GM12878 (cell line): ENCODE results near the gene NTN1. TPM values are rescaled to one million over a fixed set of nuclear protein-coding genes. Genes with fewer than 3 reads are reported as not detected.

Experiments
- ATAC-seq: fragments of 200-7000 bp; cut with Tn5 transposase; 3 replicates; pipeline ENCODE4 v1.9.1; 2020; ENCODE audit warnings: mild to moderate bottlenecking, moderate library complexity
- BruUV-seq: library from RNA; stranded (reverse); fragments of 400-500 nt; replicated peaks from 2 replicates; lab custom pipeline; 2021; lab: Mats Ljungman, UMichigan
- CTCF ChIA-PET: fragments of 300-600 bp; sonication (Branson Sonifier 250); formaldehyde crosslinking; extraction: SDS; loops from one replicate; lab custom pipeline; 2021; ENCODE audit warnings: inconsistent platforms; lab: Yijun Ruan, JAX
- POLR2A ChIA-PET: fragments of 350-600 bp; formaldehyde crosslinking; extraction: SDS; loops from one replicate; lab custom pipeline; 2021; ENCODE audit warnings: inconsistent platforms; lab: Charles Lee
- RAD21 ChIA-PET: fragments of 300-600 bp; sonication (Branson Sonifier 250); formaldehyde crosslinking; loops from one replicate; lab custom pipeline; 2023; ENCODE audit warnings: antibody characterized with exemption; ENCODE audit not compliant: unreplicated experiment; lab: Charles Lee
- SMC1A ChIA-PET: fragments of 300-600 bp; sonication (Branson Sonifier 250); formaldehyde crosslinking; loops from one replicate; lab custom pipeline; 2023; ENCODE audit not compliant: unreplicated experiment, uncharacterized antibody; lab: Charles Lee
- DNase-seq: peaks from one replicate; pipeline ENCODE4 v3.0.0-alpha.2; 2011; ENCODE audit warnings: low read depth, low spot score
- FAIRE-seq: peaks from 3 replicates; lab custom pipeline; 2011; peaks lifted over from hg19 to GRCh38; lab: Jason Lieb, UNC
- H2AFZ ChIP-seq: 2 replicates; pipeline ENCODE4 v1.6.0; 2011; ENCODE audit warnings: low read depth, low read length, control low read depth; ENCODE audit not compliant: control insufficient read depth
- H3K27ac ChIP-seq: 2 replicates; pipeline ENCODE4 v1.5.1; 2011; ENCODE audit warnings: control low read depth; ENCODE audit not compliant: control insufficient read depth, insufficient read depth
- H3K27me3 ChIP-seq, 2 experiments: replicated peaks in 1 of 2; 2 replicates each; pipeline versions ENCODE4 v1.6.0 to v1.6.1; 2011; ENCODE audit warnings: low read length in 1 of 2; ENCODE audit not compliant: control insufficient read depth in 2 of 2, insufficient read depth in 2 of 2
- H3K36me3 ChIP-seq, 2 experiments: 2 replicates each; pipeline ENCODE4 v1.5.1; 2011; ENCODE audit warnings: low read length in 1 of 2; ENCODE audit not compliant: control insufficient read depth in 2 of 2, insufficient read depth in 2 of 2
- H3K4me1 ChIP-seq: 2 replicates; pipeline ENCODE4 v1.6.1; 2011; ENCODE audit warnings: mild to moderate bottlenecking, low read length, moderate library complexity, mixed read lengths; ENCODE audit not compliant: control insufficient read depth, insufficient read depth
- H3K4me2 ChIP-seq: 2 replicates; pipeline ENCODE4 v1.6.0; 2011; ENCODE audit warnings: control low read depth; ENCODE audit not compliant: control insufficient read depth, insufficient read depth
- H3K4me3 ChIP-seq: fragments of 200-600 bp; sonication (generic); 2 replicates; pipeline ENCODE4 v1.5.1; 2016
- H3K79me2 ChIP-seq: 2 replicates; pipeline ENCODE4 v1.6.0; 2011; ENCODE audit warnings: low read length; ENCODE audit not compliant: control insufficient read depth, insufficient read depth
- H3K9ac ChIP-seq: 2 replicates; pipeline ENCODE4 v1.8.0; 2011; ENCODE audit warnings: low read length, control low read depth, mixed read lengths; ENCODE audit not compliant: control insufficient read depth, insufficient read depth
- H3K9me3 ChIP-seq: replicated peaks from 3 replicates; pipeline ENCODE4 v1.5.1; 2011; ENCODE audit warnings: mild to moderate bottlenecking, low read length; ENCODE audit not compliant: control insufficient read depth, insufficient read depth
- H4K20me1 ChIP-seq: 2 replicates; pipeline ENCODE4 v1.6.0; 2011; ENCODE audit not compliant: control insufficient read depth, insufficient read depth
- CHD1 ChIP-seq: IDR thresholded peaks from 2 replicates; pipeline ENCODE4 v1.6.1; 2012; ENCODE audit warnings: low read depth, low read length, improper control_type of control experiment
- CREB1 ChIP-seq: IDR thresholded peaks from 2 replicates; pipeline ENCODE4 v1.6.1; 2012; ENCODE audit warnings: low read depth, mild to moderate bottlenecking, inconsistent platforms
- HDGF ChIP-seq: fragments of 450-650 bp; IDR thresholded peaks from 2 replicates; pipeline ENCODE4 v1.6.1; 2016; ENCODE audit warnings: antibody characterized with exemption
- MTA2 ChIP-seq: fragments of 450-650 bp; IDR thresholded peaks from 2 replicates; pipeline ENCODE4 v1.6.1; 2016; ENCODE audit warnings: low read depth, mild to moderate bottlenecking, moderate library complexity
- NBN ChIP-seq: fragments of 450-650 bp; IDR thresholded peaks from 2 replicates; pipeline ENCODE4 v1.6.1; 2016
- NFYB ChIP-seq: IDR thresholded peaks from 2 replicates; pipeline ENCODE4 v1.6.1; 2011; ENCODE audit warnings: low read depth, mild to moderate bottlenecking, low read length, improper control_type of control experiment, moderate library complexity; ENCODE audit not compliant: insufficient read depth
- PML ChIP-seq: IDR thresholded peaks from 2 replicates; pipeline ENCODE4 v1.6.1; 2012; ENCODE audit warnings: low read length, inconsistent platforms
- SPI1 ChIP-seq: IDR thresholded peaks from 2 replicates; pipeline ENCODE4 v1.6.1; 2011; ENCODE audit warnings: low read depth, mild to moderate bottlenecking, low read length, moderate library complexity, borderline replicate concordance; ENCODE audit not compliant: insufficient read depth
- TAF1 ChIP-seq: IDR thresholded peaks from 2 replicates; pipeline ENCODE4 v1.6.1; 2011; ENCODE audit warnings: mild to moderate bottlenecking, low read depth, low read length, borderline replicate concordance
- TCF7 ChIP-seq: IDR thresholded peaks from 2 replicates; pipeline ENCODE4 v1.6.1; 2014; ENCODE audit warnings: antibody characterized with exemption, borderline replicate concordance
- ZBED1 ChIP-seq: IDR thresholded peaks from 2 replicates; pipeline ENCODE4 v1.6.1; 2016; ENCODE audit warnings: borderline replicate concordance
- WGBS: methylation state at CpG from one replicate; pipeline ENCODE4 v1.1.6; 2016; ENCODE audit warnings: low lambda C conversion rate; ENCODE audit not compliant: insufficient replicate concordance, insufficient coverage; ENCODE audit errors: missing lambda C conversion rate; 5-methylcytosine and 5-hydroxymethylcytosine counted together
- in situ Hi-C: fragments of 300-500 bp; cut with MboI; formaldehyde crosslinking; loops from 9 replicates; pipeline ENCODE4 v1.14.3; 2018; ENCODE audit warnings: mixed read lengths
- intact Hi-C: fragments of 100-400 bp; cut with micrococcal nuclease; formaldehyde crosslinking; loops from one replicate; pipeline ENCODE4 v1.14.2; 2022; ENCODE audit not compliant: unreplicated experiment
- polyA plus RNA-seq, 11 experiments: library from polyadenylated mRNA; depleted of rRNA in 4 of 11; unstranded in 6 of 11; stranded (reverse) in 5 of 11; fragments of >200 nt; fragmentation: Nextera tagmentation in 4 of 11; fragmentation: Illumina TruSeq in 1 of 11; extraction: Ambion mirVana in 4 of 11; extraction: Trizol in 1 of 11; gene quantifications; 1 replicate in 1 of 11; 2 replicates in 10 of 11; pipeline versions ENCODE4 v1.2.1 to v1.2.3, GENCODE V29; 2011 to 2016; ENCODE audit warnings: inconsistent platforms in 2 of 11, missing spikeins in 2 of 11, low read depth in 1 of 11
- total RNA-seq, 4 experiments: library from RNA; depleted of rRNA in 3 of 4; stranded (reverse); fragments of >200 nt in 3 of 4; fragmentation: Illumina TruSeq in 1 of 4; extraction: Trizol in 1 of 4; gene quantifications; 2 replicates each; pipeline versions ENCODE4 v1.2.1 to v1.2.3, GENCODE V29; 2013 to 2021
- TF ChIP-seq, protein P1 (sequence below): fragments of 450-650 bp; conservative IDR thresholded peaks from 2 replicates; pipeline ENCODE4 v1.6.1; 2017; ENCODE audit warnings: mild to moderate bottlenecking, moderate library complexity

NTN1 gene
- total and polyA plus RNA-seq, 10 of the 15 experiments (the other 5 are each of a cell fraction or from before 2014, with no cell fraction given) = 0.02 to 0.89 (median 0.35) TPM

DNA sequence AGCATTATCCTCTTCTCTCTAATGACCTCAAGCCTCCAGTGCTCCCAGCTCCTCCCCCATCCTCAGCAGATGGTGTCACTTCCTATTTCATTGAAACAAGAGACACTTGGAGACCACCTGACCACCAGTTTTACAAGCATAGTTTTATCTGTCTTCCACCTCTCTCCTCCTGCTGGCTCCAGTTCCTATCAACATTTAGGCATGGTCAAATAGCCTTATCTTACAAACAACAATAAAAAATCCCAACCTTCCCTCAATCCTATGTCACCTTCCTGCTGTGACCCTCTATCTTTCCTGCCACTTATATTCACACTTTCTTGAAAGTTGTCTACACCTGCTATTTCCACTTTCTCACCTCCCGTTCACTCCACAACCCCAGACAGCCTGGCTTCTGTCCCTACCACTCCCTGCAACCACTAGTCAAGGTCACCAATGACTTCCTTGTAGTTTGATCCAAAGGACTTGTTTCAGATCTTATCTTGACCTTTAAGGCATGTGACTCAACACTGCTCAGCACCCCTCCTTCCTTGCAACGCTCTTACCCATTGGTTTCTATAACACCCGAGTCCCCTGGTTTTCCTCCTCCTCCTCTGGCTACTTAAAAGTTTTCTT is 4.3 kb upstream of the NTN1 start:
- H3K27ac ChIP-seq = no peak overlapping the region
- peaks cover 5% of the 10 kb centered on the region for H3K4me1 ChIP-seq
- in situ Hi-C loops = loop anchor here (10.0 kb wide), 1 partner anchor 602 kb away; no protein-coding TSS in a partner anchor
- intact Hi-C loops = no loop called here
- no peak overlapping the region for H3K4me3 ChIP-seq
- WGBS = 45% methylated on average over 3 of the region's 3 CpGs
- no peak overlapping the region for H3K9ac ChIP-seq
- no TSS peak for BruUV-seq
- ATAC-seq = no peak
- no peak overlapping the region for H2AFZ ChIP-seq
- no peak overlapping the region for H3K4me2 ChIP-seq
- ChIA-PET POLR2A (no interaction called here), RAD21 (no interaction called here), SMC1A (no interaction called here), CTCF (no interaction called here)
- H3K27me3 ChIP-seq = peaks cover 4 to 6% of the 10 kb centered on the region in 2 experiments
- no peak for TF ChIP-seq NBN
- peak; percentile 44; the same call in 1 of the 2 replicates for TF ChIP-seq SPI1
- TF ChIP-seq HDGF = no peak
- TF ChIP-seq CREB1 = no peak
- no peak for TF ChIP-seq ZBED1
- no peak for TF ChIP-seq TCF7
- no peaks in the 10 kb centered on the region for H3K79me2 ChIP-seq
- no peaks in the 10 kb centered on the region for H4K20me1 ChIP-seq
- no peaks in the 10 kb centered on the region; the same call in 2 of the 3 replicates for H3K9me3 ChIP-seq
- H3K36me3 ChIP-seq = no peaks in the 10 kb centered on the region
- FAIRE-seq = no peak
- DNase-seq = no peak

DNA sequence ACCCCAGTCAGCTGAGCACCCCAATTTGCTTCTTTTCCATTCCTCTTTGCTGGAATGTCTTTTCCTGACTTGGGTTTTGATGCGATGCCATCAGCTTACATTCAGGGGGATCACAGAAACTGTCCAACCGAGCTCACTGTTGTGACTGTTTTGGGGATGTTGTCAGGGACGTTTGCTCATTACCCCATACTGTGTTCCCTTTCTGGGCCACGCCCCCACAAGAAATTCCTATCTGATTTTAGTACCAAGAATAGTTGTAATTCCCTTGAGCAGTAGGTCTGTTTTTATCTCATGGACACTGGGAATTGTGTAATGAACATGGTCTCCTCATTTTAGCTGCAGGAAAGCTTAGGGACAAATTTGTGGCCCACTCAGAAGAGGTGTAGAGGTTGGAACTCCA is 2.6 kb upstream of the NTN1 start:
- no peak overlapping the region for H3K9ac ChIP-seq
- H2AFZ ChIP-seq = no peak overlapping the region
- no peak overlapping the region for H3K27ac ChIP-seq
- CTCF ChIA-PET = interaction anchor here (0.9 to 2.3 kb wide), 4 partner anchors 16 to 503 kb away, joined by 3 to 7 read pairs (median 4); no protein-coding TSS in a partner anchor
- no peak for FAIRE-seq
- no peaks in the 10 kb centered on the region for H4K20me1 ChIP-seq
- no peak for ATAC-seq
- peaks cover 13 to 18% of the 10 kb centered on the region in 2 experiments for H3K27me3 ChIP-seq
- POLR2A ChIA-PET = interaction anchor here (0.5 kb wide), 1 partner anchor 900 kb away, joined by 3 read pairs; no protein-coding TSS in a partner anchor
- WGBS = 23% methylated on average over 4 of the region's 4 CpGs
- no peaks in the 10 kb centered on the region for H3K79me2 ChIP-seq
- intact Hi-C loops = no loop called here
- SMC1A ChIA-PET = interaction anchor here (0.7 to 0.8 kb wide), 3 partner anchors 117 to 657 kb away, joined by 3 read pairs; no protein-coding TSS in a partner anchor
- no TSS peak for BruUV-seq
- no peak overlapping the region for H3K4me3 ChIP-seq
- H3K36me3 ChIP-seq = no peaks in the 10 kb centered on the region
- DNase-seq = no peak
- H3K9me3 ChIP-seq = peaks cover 5% of the 10 kb centered on the region; the same call in 2 of the 3 replicates
- H3K4me1 ChIP-seq = peaks cover 15% of the 10 kb centered on the region
- RAD21 ChIA-PET = interaction anchor here (0.7 kb wide), 1 partner anchor 351 kb away, joined by 5 read pairs; no protein-coding TSS in a partner anchor
- in situ Hi-C loops = loop anchor here (10.0 kb wide), 1 partner anchor 604 kb away; no protein-coding TSS in a partner anchor
- no peak overlapping the region for H3K4me2 ChIP-seq
- TF ChIP-seq MTA2 (no peak), NFYB (no peak), TAF1 (no peak), CHD1 (no peak), ZBED1 (no peak), PML (no peak)
- TF ChIP-seq, protein P1, sequence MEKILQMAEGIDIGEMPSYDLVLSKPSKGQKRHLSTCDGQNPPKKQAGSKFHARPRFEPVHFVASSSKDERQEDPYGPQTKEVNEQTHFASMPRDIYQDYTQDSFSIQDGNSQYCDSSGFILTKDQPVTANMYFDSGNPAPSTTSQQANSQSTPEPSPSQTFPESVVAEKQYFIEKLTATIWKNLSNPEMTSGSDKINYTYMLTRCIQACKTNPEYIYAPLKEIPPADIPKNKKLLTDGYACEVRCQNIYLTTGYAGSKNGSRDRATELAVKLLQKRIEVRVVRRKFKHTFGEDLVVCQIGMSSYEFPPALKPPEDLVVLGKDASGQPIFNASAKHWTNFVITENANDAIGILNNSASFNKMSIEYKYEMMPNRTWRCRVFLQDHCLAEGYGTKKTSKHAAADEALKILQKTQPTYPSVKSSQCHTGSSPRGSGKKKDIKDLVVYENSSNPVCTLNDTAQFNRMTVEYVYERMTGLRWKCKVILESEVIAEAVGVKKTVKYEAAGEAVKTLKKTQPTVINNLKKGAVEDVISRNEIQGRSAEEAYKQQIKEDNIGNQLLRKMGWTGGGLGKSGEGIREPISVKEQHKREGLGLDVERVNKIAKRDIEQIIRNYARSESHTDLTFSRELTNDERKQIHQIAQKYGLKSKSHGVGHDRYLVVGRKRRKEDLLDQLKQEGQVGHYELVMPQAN = no peak
